KOPT-K1 (cell line): ENCODE data around the gene KIF6.
"Not testable (repeated sequence)": the region's sequence is repeated elsewhere in the genome, so short reads cannot be mapped to it uniquely, and the experiment has no call there.

ENCODE experiments used
- H3K27ac ChIP-seq: fragments of 200-600 bp; sonication (generic); 2 replicates; pipeline ENCODE4 v1.5.1; 2016; ENCODE audit warnings: antibody characterized with exemption, mild to moderate bottlenecking, low read depth, low read length; ENCODE audit not compliant: poor library complexity, severe bottlenecking
- H3K36me3 ChIP-seq: fragments of 200-600 bp; sonication (generic); 2 replicates; pipeline ENCODE4 v1.5.1; 2017; ENCODE audit warnings: antibody characterized with exemption, mild to moderate bottlenecking, low read length, moderate library complexity; ENCODE audit not compliant: insufficient read depth
- H3K9me3 ChIP-seq: fragments of 200-600 bp; sonication (generic); 2 replicates; pipeline ENCODE4 v1.5.1; 2017; ENCODE audit warnings: antibody characterized with exemption, low read length, mild to moderate bottlenecking; ENCODE audit not compliant: insufficient read depth, poor library complexity, severe bottlenecking

KIF6 gene

DNA sequence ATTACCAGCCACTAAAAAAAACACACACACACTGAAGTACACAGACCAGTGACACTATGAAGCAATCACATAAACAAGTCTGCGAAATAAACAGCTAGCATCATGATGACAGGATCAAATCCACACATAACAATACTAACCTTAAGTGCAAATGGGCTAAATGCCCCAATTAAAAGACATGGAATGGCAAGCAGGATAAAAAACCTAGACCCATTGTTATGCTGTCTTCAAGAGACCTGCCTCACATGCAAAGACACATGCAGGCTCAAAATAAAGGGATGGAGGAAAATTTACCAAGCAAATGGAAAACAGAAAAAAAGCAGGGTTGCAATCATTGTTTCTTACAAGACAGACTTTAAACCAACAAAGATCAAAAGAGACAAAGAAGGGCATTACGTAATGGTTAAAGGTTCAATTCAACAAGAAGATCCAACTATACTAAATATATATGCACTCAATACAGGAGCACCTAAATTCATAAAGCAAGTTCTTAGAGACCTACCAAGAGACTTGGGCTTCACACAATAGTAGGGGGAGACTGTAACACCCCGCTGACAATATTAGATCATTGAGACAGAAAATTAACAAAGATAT is 222.7 kb downstream of the KIF6 start:
- peaks cover 12% of the 10 kb centered on the region for H3K9me3 ChIP-seq

DNA sequence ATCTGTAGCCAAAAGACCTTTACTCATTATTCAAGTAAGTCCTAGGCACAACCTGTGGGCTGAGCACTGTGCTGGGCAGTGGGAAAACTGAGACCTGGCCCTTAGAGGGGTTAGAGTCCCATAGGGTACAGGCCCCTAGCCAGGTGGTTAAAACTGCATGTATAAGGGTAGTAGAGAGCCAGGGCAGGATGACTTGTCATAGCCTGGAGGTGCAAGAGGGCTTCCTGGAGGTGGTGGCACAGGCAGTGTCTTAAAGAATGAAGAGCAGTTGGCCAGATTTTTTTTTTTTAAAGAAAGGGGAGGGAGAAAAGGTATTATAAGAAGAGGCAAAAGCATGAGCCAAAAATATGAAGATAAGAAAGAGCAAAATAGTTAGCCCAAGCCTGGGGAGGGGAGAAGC is 226.2 kb downstream of the KIF6 start:
- H3K9me3 ChIP-seq = peaks cover 12% of the 10 kb centered on the region
- no peak overlapping the region for H3K27ac ChIP-seq
- no peaks in the 10 kb centered on the region for H3K36me3 ChIP-seq

More for the DNA sequence above, 222.7 kb downstream of the KIF6 start:
- H3K27ac ChIP-seq, H3K36me3 ChIP-seq: not testable (repeated sequence)

DNA sequence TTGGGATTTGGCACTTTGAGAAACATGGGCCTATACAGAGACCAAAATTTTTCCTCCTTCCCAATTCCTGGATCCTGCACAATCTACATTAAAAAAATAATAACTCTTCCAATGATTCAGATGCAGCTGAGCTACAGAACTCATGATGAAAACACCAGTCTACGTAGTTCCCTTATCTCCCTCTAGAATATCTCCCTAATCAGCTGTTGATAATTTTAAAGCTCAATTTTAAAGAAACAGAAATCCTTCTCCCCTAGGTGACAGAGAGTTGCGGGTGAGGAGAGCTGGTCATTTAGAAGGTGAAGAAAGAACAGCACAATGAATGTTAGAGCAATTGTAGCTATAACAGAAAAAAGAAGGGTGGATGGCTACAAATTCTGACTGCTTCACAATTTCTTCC is 227.1 kb downstream of the KIF6 start:
- H3K27ac ChIP-seq = no peak overlapping the region
- H3K9me3 ChIP-seq = peaks cover 12% of the 10 kb centered on the region
- H3K36me3 ChIP-seq = no peaks in the 10 kb centered on the region

DNA sequence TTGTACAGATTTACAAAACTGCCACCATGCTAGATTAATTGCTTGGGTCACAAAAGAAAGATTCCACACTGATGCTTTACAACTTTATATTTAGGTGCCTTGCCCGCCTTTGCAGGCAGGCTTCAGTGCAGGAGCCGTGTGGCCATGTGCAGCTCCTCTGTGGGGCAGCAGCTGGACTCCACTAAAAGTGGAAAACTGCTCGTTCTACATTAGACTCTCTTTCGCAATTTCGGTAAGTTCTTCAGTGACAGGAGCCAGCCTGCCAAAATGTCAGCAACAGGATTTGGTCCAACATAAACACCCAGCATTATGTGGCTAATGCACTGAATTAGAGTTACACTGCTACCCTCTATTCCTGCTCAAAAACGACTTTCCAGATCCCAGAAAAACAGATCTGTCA is 228.3 kb downstream of the KIF6 start:
- Histone ChIP-seq H3K9me3 (peaks cover 4% of the 10 kb centered on the region), H3K36me3 (no peaks in the 10 kb centered on the region), H3K27ac (no peak overlapping the region)

DNA sequence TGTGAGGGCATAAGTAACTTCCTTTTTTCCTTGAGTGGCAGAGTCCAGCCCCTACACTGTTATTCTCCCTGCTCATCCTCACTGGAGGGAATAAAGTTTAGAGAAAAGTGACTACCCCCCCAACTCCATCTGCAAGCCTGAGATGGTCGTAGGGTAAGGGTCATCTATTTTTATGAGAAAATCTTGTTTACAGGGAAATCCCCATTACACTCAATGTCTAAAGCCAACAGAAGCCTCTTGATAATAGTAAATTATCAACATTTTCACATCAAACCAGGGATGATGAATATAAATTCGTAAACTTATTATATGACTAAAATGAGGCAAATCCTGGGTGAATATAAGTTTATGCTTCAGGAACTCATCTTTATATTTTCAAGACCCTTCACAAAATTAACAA is 228.8 kb downstream of the KIF6 start:
- Histone ChIP-seq H3K27ac (no peak overlapping the region), H3K36me3 (no peaks in the 10 kb centered on the region), H3K9me3 (peaks cover 1% of the 10 kb centered on the region)

DNA sequence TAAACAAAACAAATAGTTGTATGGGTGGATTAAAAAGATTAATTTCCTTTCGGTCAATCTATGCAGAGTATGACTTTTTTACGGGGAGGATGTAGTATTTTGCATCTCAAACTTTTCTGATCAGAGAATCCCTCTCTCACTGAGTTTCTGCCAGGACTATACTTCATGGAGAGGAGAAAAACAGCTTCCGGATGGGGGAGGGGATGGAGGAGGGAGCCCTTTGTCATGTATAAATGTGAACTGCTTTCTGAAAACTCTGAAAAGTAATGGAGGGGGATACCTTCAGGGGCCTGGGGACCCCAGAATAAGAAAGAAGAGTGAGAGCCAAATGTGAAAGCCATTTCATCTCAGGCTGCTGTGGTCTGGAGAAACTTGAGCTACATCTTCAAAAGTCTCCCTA is 229.6 kb downstream of the KIF6 start:
- Histone ChIP-seq H3K36me3 (no peaks in the 10 kb centered on the region), H3K9me3 (no peaks in the 10 kb centered on the region), H3K27ac (no peak overlapping the region)

DNA sequence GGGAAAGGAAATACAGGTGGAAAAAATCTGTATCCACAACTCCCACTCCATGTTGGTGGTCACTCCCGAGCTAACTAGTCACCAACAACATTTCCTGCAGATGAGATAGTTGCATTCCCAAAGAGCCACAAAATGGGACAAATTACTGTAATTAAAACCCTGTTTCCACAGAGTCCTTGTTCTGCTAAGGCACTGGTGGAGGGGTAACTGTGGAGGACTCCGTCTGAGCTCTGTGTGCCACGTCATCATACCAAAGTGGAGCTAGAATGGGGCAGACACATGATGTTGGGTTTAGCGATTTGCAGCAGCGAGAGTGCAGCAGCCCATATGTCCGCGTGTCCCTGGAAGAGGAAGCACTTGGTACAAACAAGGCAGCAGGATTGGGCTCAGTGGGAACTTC is 230.2 kb downstream of the KIF6 start:
- Histone ChIP-seq H3K9me3 (no peaks in the 10 kb centered on the region), H3K36me3 (no peaks in the 10 kb centered on the region), H3K27ac (no peak overlapping the region)

DNA sequence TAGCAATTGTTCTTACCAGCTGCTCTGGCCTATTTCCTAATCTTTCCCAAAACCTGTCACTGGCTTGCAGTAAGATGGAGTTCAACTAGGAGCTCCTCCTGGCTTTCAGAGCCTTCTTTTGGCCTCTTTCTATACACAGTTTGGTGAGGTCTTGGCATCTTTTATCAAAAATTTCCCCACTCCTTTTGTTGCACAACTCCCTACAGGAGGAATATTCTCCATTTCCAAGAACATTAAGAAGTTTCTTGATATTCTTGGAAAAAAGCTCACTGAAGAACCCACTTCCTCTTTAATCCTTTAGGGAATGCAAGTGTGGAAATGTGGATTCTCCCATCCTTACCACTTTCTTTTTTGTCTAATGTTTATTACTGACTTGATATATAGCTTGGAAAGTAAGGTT is 231.4 kb downstream of the KIF6 start:
- Histone ChIP-seq H3K27ac (no peak overlapping the region), H3K9me3 (no peaks in the 10 kb centered on the region), H3K36me3 (no peaks in the 10 kb centered on the region)

DNA sequence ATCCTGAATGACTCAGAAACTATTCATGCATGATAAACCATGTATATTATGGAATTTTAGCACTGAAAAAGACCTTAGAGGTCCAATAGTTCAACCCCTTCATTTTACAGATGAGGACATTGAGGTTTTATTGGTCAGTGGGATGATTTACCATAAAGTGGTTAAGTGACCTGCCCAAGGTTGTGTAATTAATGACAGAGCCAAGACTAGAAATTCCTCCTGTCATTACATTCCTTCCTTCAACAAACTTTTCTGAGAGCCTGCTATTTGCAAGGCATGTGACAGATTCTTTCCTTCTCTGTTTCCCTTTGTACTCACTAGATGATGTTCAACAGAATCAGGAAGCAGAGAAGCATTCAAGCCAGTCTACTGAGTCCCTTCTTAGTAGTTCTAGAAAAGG is 232.0 kb downstream of the KIF6 start:
- no peak overlapping the region for H3K27ac ChIP-seq
- H3K36me3 ChIP-seq = no peaks in the 10 kb centered on the region
- no peaks in the 10 kb centered on the region for H3K9me3 ChIP-seq

DNA sequence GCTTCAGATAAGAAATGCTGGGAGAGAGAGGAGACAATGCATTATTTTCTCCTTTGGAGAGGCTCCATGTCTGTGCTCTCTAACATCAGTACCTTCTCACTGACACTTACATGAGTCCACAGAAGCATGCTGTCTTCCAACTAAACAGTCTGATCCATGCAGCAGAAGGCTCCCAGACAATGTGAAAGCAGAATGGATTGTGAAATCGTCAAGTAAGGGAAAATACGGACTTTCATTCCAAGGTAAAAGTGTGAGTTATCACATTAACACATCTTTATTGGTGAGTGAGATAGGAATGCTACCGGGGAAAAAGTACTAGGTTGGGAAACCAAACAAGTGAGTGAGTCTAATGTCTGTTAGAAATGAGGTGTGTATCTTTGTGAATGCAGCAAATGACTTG is 235.1 kb downstream of the KIF6 start:
- Histone ChIP-seq H3K27ac (no peak overlapping the region), H3K36me3 (no peaks in the 10 kb centered on the region), H3K9me3 (no peaks in the 10 kb centered on the region)

DNA sequence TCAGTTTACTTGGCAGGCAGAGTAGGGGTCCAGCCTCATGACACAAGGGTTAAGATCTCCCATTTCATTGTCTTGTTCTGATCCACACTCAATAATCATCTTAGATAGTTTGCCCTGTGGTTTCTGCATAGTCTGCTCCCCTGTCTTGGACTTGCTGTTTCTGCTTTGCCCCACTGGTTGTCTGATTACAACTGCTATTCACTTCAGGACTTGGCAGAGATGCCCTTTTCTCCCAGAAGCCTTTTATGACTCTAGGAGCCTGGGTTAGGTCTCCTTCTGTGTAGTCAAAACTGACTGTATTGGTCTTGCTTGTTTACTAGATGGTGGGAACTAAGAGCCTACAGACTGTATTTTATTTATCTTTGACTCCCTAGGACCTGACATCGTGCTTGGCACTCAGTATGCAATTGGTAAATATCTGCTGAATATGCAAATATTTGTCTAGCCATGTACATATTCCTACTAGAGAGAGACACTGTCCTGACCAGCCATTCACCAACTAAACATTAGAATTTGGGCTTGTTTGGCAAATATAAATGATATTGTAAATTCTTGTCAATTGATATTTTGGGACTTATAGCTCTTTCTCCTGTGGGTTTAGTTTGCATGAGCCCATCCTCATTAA is 236.8 kb downstream of the KIF6 start:
- Histone ChIP-seq H3K27ac (no peak overlapping the region), H3K36me3 (no peaks in the 10 kb centered on the region)

DNA sequence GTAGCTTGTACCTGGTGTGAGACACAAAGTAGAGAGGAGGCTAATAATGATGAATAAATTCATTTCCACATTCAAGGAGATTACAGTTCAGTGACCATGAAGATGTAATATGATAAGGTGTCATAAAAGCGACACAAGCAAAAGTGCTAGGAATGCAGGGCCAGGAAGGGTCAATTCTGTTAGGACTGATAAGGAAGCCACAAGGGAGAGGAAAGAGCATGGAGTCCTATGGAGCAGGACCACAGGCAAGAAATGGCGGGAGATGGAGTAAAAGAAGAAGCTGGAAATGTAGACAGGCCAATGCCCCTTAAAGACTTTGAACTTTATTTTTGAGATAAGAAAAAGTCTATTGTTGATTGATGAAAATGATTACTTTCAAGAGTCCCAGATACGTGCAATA is 240.9 kb downstream of the KIF6 start:
- H3K9me3 ChIP-seq = no peaks in the 10 kb centered on the region
- H3K27ac ChIP-seq = no peak overlapping the region

More for the DNA sequence above, 236.8 kb downstream of the KIF6 start:
- no peaks in the 10 kb centered on the region for H3K9me3 ChIP-seq

DNA sequence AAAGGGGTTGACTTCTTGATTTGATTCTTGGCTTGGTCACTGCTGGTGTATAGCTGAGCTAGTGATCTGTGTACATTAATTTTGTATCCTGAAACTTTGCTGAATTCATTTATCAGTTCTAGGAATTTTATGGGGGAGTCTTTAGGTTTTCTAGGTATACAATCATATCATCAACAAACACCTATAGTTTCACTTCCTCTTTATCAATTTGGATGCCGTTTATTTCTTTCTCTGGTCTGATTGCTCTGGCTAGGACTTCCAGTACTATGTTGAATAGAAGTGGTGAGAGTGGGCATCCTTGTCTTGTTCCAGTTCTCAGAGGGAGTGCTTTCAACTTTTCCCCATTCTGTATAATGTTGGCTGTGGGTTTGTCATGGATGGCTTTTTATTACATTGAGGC is 245.4 kb downstream of the KIF6 start:
- H3K9me3 ChIP-seq, H3K36me3 ChIP-seq, H3K27ac ChIP-seq: not testable (repeated sequence)

More for the DNA sequence above, 240.9 kb downstream of the KIF6 start:
- H3K36me3 ChIP-seq = no peaks in the 10 kb centered on the region

DNA sequence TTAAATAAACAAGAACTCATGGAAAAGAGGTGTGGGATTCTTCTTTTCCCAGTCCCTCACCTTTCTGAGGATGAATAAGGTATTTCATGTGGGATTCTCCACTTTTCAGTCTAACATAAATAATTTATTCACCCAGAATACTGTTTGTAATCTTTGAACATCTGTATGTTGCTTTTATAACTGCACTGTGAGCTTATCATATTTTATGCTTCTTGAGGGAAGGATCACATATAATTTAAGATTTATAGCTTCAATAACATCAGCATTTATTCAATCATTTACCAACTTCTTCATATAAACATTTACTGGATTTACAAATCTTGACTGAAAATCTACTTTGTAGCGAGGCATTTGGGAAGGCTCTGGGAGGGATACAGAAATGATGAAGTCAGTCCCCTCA is 248.5 kb downstream of the KIF6 start:
- H3K27ac ChIP-seq = no peak overlapping the region
- H3K9me3 ChIP-seq = no peaks in the 10 kb centered on the region
- no peaks in the 10 kb centered on the region for H3K36me3 ChIP-seq

DNA sequence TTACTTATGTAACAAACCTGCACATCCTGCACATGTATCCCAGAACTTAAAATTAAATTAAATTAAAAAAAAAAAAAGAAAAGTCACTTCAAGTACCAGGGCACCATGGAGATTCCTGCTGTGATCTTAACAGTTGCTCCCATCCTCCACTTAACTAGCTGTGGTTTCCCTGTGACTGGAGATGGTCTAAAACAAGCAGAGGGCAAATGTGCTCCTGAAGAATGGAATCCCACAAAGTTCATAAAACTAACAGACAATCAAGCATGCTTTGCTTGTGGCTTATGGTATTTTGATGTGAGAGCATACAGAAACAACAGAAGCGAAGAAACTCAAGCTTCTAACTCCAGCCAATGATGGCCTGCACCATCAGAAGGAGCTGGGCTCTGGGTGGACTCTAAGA is 249.1 kb downstream of the KIF6 start:
- Histone ChIP-seq H3K9me3 (no peaks in the 10 kb centered on the region), H3K36me3 (no peaks in the 10 kb centered on the region)

DNA sequence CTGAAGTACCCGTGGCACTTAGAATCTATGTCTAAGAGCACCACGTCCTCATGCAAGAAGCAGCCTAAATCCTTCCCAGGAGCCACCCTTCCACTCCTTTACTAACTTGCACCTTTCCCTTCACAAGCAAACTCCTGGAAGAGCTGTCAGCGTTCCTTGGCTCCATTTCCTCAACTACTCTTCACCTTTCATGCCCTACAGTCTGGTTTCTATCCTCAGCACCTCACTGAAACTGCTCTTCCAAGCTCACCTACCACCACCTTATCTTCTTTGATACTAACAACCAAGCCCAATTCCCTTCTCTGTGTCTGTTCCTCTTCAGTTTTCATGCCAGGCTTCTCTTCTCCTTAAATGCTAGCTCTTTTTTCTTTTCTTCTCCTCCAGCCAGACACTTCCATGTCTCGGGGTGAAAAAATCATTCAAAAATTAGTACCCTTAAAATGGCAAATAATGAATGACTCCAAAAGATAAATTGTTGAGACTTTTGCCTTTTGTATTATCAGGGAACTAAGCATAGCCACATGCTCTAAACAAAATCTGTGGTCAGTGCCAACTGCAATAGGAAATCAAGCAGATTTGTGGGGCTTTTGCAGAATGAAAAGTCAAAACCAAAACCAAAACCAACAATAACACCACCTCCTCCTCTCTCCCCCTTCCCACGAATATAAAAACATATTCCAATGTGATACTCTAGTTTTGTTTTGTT is 253.1 kb downstream of the KIF6 start:
- no peaks in the 10 kb centered on the region for H3K9me3 ChIP-seq
- H3K27ac ChIP-seq = no peak overlapping the region
- no peaks in the 10 kb centered on the region for H3K36me3 ChIP-seq

More for the DNA sequence above, 249.1 kb downstream of the KIF6 start:
- no peak overlapping the region for H3K27ac ChIP-seq
